WI38 (cell line): ENCODE data around the gene C22orf15.

Experiments used
- H3K4me3 ChIP-seq: 2 replicates; pipeline ENCODE4 v1.5.1; 2011; ENCODE audit warnings: low read depth, mild to moderate bottlenecking, control low read depth, low read length
- TF ChIP-seq, protein P1 (sequence below): IDR thresholded peaks from 2 replicates; pipeline ENCODE4 v1.5.1; 2012; ENCODE audit warnings: low read depth, mild to moderate bottlenecking, control low read depth, low read length

C22orf15 gene, protein sequence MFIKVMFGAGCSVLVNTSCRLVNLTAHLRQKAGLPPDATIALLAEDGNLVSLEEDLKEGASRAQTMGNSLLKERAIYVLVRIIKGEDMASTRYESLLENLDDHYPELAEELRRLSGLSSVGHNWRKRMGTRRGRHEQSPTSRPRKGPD

DNA sequence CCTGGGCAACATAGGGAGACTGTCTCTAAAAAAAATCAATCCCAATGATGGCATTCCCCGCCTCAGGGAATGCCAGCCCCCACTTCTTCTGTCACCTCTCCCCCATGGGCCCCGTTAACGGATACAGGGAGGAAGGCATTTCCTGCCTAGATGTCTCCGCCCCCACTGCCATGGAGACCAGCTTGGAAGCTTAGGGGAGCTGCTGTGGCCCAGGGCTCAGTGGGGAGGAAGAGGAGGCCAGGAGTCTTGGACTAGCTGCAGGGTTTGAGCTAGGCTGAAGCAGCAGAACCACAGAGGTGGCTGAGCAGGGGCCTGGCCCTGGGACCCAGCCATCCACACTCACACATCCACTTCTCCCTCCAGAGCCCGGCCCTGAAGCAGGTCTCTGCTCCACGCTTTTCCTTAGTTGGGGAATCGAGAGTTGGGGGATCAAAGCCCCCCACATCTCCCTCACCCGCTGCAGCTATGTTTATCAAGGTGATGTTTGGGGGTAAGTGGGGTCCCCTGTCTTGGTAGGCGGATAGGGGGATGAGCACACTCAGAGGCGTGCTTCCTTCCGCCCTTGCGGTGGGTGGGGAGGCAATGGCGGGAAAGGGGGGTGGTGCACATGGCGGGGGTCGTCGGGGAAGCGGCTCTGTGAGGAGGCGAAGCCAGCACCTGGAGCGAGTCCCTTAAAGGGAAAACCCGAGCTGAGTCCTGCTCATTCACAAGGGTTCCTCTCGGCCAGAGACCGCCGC lies at the start of gene C22orf15:
C22orf15 (plus strand) TSS at position 149 of the 737 bp plus-strand sequence; CDS start at position 466, 317 bp downstream.
- TF ChIP-seq, protein P1, sequence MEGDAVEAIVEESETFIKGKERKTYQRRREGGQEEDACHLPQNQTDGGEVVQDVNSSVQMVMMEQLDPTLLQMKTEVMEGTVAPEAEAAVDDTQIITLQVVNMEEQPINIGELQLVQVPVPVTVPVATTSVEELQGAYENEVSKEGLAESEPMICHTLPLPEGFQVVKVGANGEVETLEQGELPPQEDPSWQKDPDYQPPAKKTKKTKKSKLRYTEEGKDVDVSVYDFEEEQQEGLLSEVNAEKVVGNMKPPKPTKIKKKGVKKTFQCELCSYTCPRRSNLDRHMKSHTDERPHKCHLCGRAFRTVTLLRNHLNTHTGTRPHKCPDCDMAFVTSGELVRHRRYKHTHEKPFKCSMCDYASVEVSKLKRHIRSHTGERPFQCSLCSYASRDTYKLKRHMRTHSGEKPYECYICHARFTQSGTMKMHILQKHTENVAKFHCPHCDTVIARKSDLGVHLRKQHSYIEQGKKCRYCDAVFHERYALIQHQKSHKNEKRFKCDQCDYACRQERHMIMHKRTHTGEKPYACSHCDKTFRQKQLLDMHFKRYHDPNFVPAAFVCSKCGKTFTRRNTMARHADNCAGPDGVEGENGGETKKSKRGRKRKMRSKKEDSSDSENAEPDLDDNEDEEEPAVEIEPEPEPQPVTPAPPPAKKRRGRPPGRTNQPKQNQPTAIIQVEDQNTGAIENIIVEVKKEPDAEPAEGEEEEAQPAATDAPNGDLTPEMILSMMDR, result no peak
- no peak within 1 kb of the TSS for H3K4me3 ChIP-seq

DNA sequence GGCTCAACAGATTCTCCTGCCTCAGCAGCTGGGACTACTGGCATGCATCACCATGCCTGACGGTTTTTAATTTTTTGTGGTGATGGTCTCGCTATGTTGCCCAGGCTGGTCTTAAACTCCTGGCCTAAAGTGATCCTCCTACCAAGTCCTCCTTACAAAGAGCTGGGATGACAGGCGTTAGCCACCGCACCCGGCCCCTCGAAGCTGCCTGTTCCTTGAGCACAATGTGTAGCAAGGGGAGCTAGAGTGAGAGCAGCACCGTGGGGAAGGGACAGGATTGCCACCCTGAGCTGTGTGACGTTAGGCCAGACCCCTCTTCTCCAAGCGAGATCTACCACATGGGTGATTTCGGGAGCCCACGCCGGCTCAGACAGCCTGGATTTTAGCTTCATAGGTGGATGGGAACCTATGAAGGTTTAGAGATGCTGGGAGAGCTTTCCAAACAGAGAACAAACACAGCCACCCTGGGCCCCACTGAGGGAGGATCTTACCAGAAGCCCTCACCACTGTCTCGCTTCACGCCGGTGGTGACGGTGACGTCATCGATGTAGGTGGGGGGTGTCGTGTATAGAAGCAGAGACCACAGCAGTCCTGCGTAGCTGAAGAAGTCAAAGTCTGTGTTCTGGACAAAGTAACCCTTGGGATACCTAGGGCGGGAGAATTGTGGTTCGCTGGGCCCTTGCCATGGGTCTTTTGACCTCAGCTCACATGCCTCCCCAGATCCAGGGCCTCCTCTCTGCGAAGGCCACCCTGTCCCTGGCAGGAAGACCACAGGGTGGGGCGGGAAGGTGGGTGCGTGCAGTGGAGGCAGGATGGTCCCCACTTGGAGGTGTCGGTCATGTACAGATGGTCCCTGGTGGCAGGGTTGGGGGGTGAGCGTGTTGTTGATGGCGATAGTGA lies 48.8 kb upstream of the C22orf15 start:
- TF ChIP-seq, protein P1, result no peak
- no peak overlapping the region for H3K4me3 ChIP-seq

DNA sequence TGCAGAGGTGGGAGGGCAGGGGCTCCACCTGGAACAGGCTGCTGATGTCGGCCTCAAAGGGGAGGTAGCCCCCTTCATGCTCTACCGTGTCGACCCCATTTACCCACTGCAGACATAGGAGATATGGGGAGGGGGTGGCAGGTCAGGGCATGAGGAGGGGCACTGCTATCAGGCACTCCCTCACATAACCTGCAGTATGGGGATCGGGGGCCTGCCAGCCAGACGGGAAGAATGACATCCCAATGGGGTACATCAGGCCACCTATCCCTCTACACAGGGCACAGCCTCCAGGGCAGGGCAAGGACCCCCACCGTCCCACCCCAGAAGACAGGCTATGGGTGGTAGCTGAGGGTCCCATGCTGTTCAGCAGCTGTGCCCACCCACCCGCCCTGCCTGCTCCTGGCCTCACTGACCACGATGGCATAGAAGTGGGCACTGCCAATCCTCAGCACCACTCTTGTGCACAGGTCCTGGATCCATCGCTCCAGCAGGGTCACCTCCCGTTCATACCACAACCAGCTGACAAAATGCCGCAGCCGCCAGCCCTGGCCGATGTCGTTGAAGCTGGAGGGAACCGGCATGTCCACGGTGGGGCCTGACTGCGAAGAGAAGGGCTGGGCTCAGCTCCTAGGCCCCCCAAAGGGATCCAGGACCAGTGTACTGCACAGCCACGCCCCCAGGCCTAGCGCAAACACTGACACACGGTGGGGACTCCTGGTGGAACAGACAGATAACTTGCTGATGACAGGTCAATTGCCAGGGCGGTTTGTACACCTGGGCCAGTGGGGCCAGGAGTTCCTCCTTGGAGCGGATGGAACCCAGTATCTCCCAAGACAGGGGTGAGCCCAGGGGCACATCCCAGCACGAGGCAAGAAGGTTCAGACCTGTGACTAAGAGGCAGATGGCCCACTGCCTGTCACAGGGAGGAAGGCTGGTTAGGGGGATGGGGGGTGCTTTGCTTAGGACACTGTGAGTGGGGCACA lies 47.9 kb upstream of the C22orf15 start:
- H3K4me3 ChIP-seq, result no peak overlapping the region
- TF ChIP-seq, protein P1, result no peak

DNA sequence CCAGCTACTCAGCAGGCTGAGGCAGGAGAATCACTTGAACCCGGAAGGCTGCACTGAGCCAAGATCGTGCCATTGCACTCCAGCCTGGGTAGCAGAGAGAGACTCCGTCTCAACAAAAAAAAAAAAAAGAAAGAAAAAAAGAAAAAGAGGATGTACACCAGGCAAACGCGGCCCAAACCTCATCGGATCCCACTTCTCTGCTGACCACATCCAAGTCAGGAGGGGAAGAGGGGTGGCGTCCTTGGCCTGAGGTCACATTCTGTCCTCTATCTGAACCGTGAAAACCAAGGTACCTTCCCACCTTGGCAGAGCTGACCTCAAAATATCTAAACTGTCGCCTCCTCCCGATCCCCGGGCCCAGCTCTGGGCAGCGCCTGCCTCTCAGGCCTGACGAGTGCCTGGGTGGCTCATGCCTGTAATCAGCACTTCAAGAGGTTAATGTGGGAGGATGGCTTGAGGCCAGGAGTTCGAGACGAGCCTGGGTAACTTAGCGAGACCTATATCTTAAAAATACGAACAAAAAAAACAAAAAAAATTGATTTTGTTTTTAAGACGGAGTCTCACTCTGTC lies 46.9 kb upstream of the C22orf15 start:
- H3K4me3 ChIP-seq, result peak overlapping the region; percentile 82
- TF ChIP-seq, protein P1, result no peak

DNA sequence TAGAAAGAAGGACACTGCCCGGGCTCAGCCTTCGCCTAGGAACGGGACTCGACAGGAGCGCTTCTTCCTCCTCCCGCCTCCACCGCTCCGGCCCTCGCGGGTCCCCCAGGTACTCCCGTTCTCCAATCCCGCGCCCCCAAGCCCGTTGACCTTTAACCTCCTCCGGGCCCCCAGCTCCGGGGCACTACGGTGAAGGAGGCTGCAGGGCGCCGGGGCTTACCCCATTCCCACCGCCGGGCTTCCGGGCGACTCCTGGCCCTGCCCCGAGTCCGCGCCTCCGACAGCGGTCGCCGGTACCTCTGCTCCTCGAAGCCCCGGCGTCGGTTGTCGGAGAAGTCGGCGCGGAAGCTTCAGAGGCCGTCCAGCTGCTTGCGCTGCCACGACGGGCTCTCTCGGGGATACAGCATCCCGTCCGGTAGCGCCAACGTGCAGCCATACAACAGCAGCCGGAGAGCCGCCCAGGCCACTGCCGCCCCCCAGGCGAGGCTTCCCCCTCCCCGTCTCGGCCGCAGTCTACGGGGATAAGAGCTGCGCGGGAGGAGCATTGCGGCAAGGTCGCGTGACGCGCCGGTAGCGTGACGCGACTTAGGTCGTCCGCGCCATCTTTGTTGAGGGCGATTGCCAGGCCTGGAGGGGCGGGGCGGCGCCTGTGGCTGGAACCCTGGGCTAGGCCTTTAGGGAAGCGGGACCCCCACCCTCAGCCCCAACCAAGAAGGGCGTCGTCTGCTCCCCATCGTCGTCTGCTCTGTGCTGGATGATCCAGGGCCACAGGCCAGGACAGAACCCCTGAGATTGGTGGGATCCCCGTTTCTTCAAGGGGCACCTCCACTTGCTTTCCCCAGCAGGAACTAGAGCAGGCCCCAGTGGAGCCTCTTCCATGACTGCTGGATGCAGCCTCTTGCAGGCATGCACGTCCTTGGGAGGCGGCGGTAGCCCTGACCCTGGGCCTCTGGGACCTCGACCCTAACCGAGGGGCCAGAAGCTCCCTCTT lies 45.7 kb upstream of the C22orf15 start:
- H3K4me3 ChIP-seq, result peak overlapping the region; percentile 82
- TF ChIP-seq, protein P1, result no peak
